ENCODE measurements around the gene ZMIZ1. TPM values are rescaled to one million over a fixed set of nuclear protein-coding genes. Genes with fewer than 3 reads are reported as not detected.

Gene ZMIZ1
- total and polyA plus RNA-seq, 2 experiments from 2014 or later: 9.2 to 30.9 TPM

- no peak for TF ChIP-seq ZNF462 (CRISPR knock-in tag; IDR thresholded peaks at IDR 0.05)
- no peak for TF ChIP-seq EZH2 (IDR thresholded peaks at IDR 0.05; ENCODE audit: low read depth, unreplicated experiment)
- TF ChIP-seq JUNB (IDR thresholded peaks at IDR 0.05; ENCODE audit: unreplicated experiment): no peak
- TF ChIP-seq ETS1 (IDR thresholded peaks at IDR 0.05): no peak
- TF ChIP-seq CREB1 (CRISPR knock-in tag; IDR thresholded peaks at IDR 0.05; ENCODE audit: low read depth): no peak
Measured at GRCh38 chr10:79094412-79095175, 25.8 kb downstream of the ZMIZ1 start (continued).

GRCh38 chr10:79095316-79095715, 26.6 kb downstream of the ZMIZ1 start:
- no peak for TF ChIP-seq REST (IDR thresholded peaks at IDR 0.05; ENCODE audit: unreplicated experiment)
- TF ChIP-seq ZNF114 (CRISPR knock-in tag; IDR thresholded peaks at IDR 0.05): no peak
- no peak for TF ChIP-seq CREB1 (CRISPR knock-in tag; IDR thresholded peaks at IDR 0.05; ENCODE audit: low read depth)
- no peak for TF ChIP-seq ZNF331 (CRISPR knock-in tag; IDR thresholded peaks at IDR 0.05; ENCODE audit: low read depth)
- TF ChIP-seq EZH2 (IDR thresholded peaks at IDR 0.05; ENCODE audit: low read depth, unreplicated experiment): no peak
- no peak for TF ChIP-seq ETS1 (IDR thresholded peaks at IDR 0.05)
- TF ChIP-seq STAT1 (IDR thresholded peaks at IDR 0.05; ENCODE audit: unreplicated experiment): no peak
- no peak for TF ChIP-seq POLR2AphosphoS5 (IDR thresholded peaks at IDR 0.05; ENCODE audit: low read depth)
- no peak for TF ChIP-seq EZH2phosphoT487 (IDR thresholded peaks at IDR 0.05; ENCODE audit: unreplicated experiment)
- DNase-seq (ENCODE audit: low spot score): no peak
- no peak for ATAC-seq
- no peak overlapping the region for H3K27ac Mint-ChIP-seq
- H3K9me3 Mint-ChIP-seq: no peaks in the 10 kb centered on the region
- Histone ChIP-seq H3K79me2 (replicated peaks; ENCODE audit: insufficient read depth) (peaks cover 95% of the 10 kb centered on the region), H3F3A (replicated peaks; ENCODE audit: low read depth) (no peaks in the 10 kb centered on the region), H2AFZ (no peak overlapping the region), H3K9me2 (ENCODE audit: insufficient read depth) (no peaks in the 10 kb centered on the region), H4K20me1 (replicated peaks; ENCODE audit: insufficient read depth) (peaks cover 3% of the 10 kb centered on the region), H3K27me3 (ENCODE audit: insufficient read depth) (no peaks in the 10 kb centered on the region), H3K27ac (ENCODE audit: low read depth) (no peak overlapping the region), H3K4me3 (no peak overlapping the region), H3K4me1 (ENCODE audit: insufficient read depth) (peaks cover 12% of the 10 kb centered on the region; the same call in 1 of the 2 replicates), H3K36me3 (ENCODE audit: insufficient read depth) (no peaks in the 10 kb centered on the region), H3K4me2 (no peak overlapping the region)
- peaks cover 66% of the 10 kb centered on the region for H3K4me1 Mint-ChIP-seq
- no peak overlapping the region for H3K4me3 Mint-ChIP-seq
- H3K36me3 Mint-ChIP-seq (ENCODE audit: low read depth): no peaks in the 10 kb centered on the region; the same call in 2 of the 3 replicates
- peaks cover 22% of the 10 kb centered on the region for H3K27me3 Mint-ChIP-seq (ENCODE audit: insufficient read depth, low read depth, poor library complexity)

All from GM23338 (cell line).